Uterus (tissue), 4 donors: Measurements from ENCODE around the gene FAM167B. TPM values are rescaled to one million over a fixed set of nuclear protein-coding genes. Genes with fewer than 3 reads are reported as not detected.
"Not testable (repeated sequence)": the region's sequence is repeated elsewhere in the genome, so short reads cannot be mapped to it uniquely, and the experiment has no call there.

ENCODE experiments used
- DNase-seq, 2 donors: peaks; one replicate each; pipeline ENCODE4 v3.0.0-alpha.2; 2019 to 2020
- H3K27ac ChIP-seq, 2 donors: fragments of 200-600 bp; sonication (generic); 1 replicate in 1 of 2; 2 replicates in 1 of 2; pipeline ENCODE4 v1.5.1; 2016 to 2018
- H3K27me3 ChIP-seq, 2 donors: fragments of 200-600 bp; sonication (generic); one replicate each; pipeline ENCODE4 v1.5.1; 2018 to 2019; ENCODE audit warnings: control low read depth in 1 of 2
- H3K36me3 ChIP-seq, 2 donors: fragments of 200-600 bp; sonication (generic); one replicate each; pipeline ENCODE4 v1.5.1; 2019; ENCODE audit warnings: control low read depth in 1 of 2
- H3K4me1 ChIP-seq, 2 donors: fragments of 200-600 bp; sonication (generic); one replicate each; pipeline ENCODE4 v1.5.1; 2018 to 2019; ENCODE audit warnings: control low read depth in 1 of 2
- H3K4me3 ChIP-seq, 2 donors: fragments of 200-600 bp; sonication (generic); 1 replicate in 1 of 2; 2 replicates in 1 of 2; pipeline ENCODE4 v1.5.1; 2018 to 2019; ENCODE audit warnings: mild to moderate bottlenecking in 1 of 2
- H3K9me3 ChIP-seq, 2 donors: fragments of 200-600 bp; sonication (generic); one replicate each; pipeline ENCODE4 v1.5.1; 2019; ENCODE audit warnings: control low read depth in 1 of 2
- CTCF ChIP-seq, 4 experiments: fragments of 200-600 bp in 2 of 4; fragments of 450-650 bp in 2 of 4; sonication (generic) in 2 of 4; IDR thresholded peaks; one replicate each; pipeline ENCODE4 v1.5.1; 2016 to 2019; ENCODE audit warnings: antibody characterized with exemption in 4 of 4, mild to moderate bottlenecking in 2 of 4, moderate library complexity in 1 of 4
- POLR2A ChIP-seq, 2 donors: fragments of 450-650 bp; IDR thresholded peaks; one replicate each; pipeline ENCODE4 v1.6.1; 2016; ENCODE audit warnings: antibody characterized with exemption in 2 of 2, mild to moderate bottlenecking in 1 of 2, moderate library complexity in 1 of 2
- intact Hi-C: fragments of 100-400 bp; cut with DNase I; formaldehyde crosslinking; loops from one replicate; pipeline ENCODE4 v1.15.1; 2023; ENCODE audit warnings: low total_unique reads
- total RNA-seq, 4 donors: library from RNA; depleted of rRNA in 3 of 4; stranded (reverse); fragments of >200 nt in 3 of 4; gene quantifications; one replicate each; pipeline versions ENCODE4 v1.1.0 to v1.2.4, GENCODE V29; 2014 to 2023
- donor health status: DM: yes; HTN: yes; CAD: no.

Gene FAM167B
- total RNA-seq, 4 donors from 2014 or later: 1.2 to 29.0 (median 13.1) TPM; not detected in 1

- Histone ChIP-seq H3K4me3 (no peak within 1 kb of the TSS), H3K27ac (peak within 1 kb of the TSS; percentile 43 to 55), H3K36me3 (no peaks in the 10 kb centered on the region), H3K4me1 (no peaks in the 10 kb centered on the region), H3K9me3 (no peaks in the 10 kb centered on the region), H3K27me3 (no peaks in the 10 kb centered on the region)
- no peak for TF ChIP-seq POLR2A (IDR thresholded peaks at IDR 0.05)
- TF ChIP-seq CTCF (IDR thresholded peaks at IDR 0.05): no peak
- DNase-seq: no peak
- intact Hi-C loops: no loop called here
Measured at GRCh38 chr1:32250893-32251716, 4.1 kb downstream of the FAM167B start, which contains the start of gene LCK. LCK (plus strand) TSS chr1:32251265; CDS start chr1:32274330, 23,065 bp downstream.

- no peak for TF ChIP-seq CTCF (IDR thresholded peaks at IDR 0.05)
- no peak for TF ChIP-seq POLR2A (IDR thresholded peaks at IDR 0.05)
- Histone ChIP-seq H3K27ac (no peak overlapping the region), H3K4me3 (no peak overlapping the region), H3K9me3 (no peaks in the 10 kb centered on the region), H3K36me3 (no peaks in the 10 kb centered on the region), H3K4me1 (no peaks in the 10 kb centered on the region), H3K27me3 (no peaks in the 10 kb centered on the region)
- intact Hi-C loops: no loop called here
- DNase-seq: no peak
Measured at GRCh38 chr1:32255072-32256071, 8.3 kb downstream of the FAM167B start.

GRCh38 chr1:32256473-32257226 lies 9.6 kb downstream of the FAM167B start:
- H3K27ac ChIP-seq: no peak overlapping the region
- H3K36me3 ChIP-seq: no peaks in the 10 kb centered on the region
- H3K9me3 ChIP-seq: no peaks in the 10 kb centered on the region
- H3K27me3 ChIP-seq: no peaks in the 10 kb centered on the region
- TF ChIP-seq CTCF (IDR thresholded peaks at IDR 0.05) (no peak), POLR2A (IDR thresholded peaks at IDR 0.05) (no peak)
- DNase-seq: no peak
- intact Hi-C loops: no loop called here
- H3K4me1 ChIP-seq: no peaks in the 10 kb centered on the region
- no peak overlapping the region for H3K4me3 ChIP-seq

- Histone ChIP-seq H3K4me1 (no peaks in the 10 kb centered on the region), H3K9me3 (no peaks in the 10 kb centered on the region), H3K27me3 (no peaks in the 10 kb centered on the region), H3K27ac (no peak overlapping the region), H3K36me3 (no peaks in the 10 kb centered on the region), H3K4me3 (no peak overlapping the region)
- intact Hi-C loops: no loop called here
- no peak for DNase-seq
- TF ChIP-seq CTCF (IDR thresholded peaks at IDR 0.05) (no peak), POLR2A (IDR thresholded peaks at IDR 0.05) (no peak)
Measured at GRCh38 chr1:32257227-32257508, 10.1 kb downstream of the FAM167B start.

GRCh38 chr1:32263236-32263593 lies 16.2 kb downstream of the FAM167B start:
- intact Hi-C loops, H3K4me3 ChIP-seq, DNase-seq, H3K27me3 ChIP-seq, H3K27ac ChIP-seq, H3K9me3 ChIP-seq, H3K4me1 ChIP-seq, H3K36me3 ChIP-seq: not testable (repeated sequence)
